Mesendoderm (in vitro differentiated cells): ENCODE data around the gene KRT17.
"Not testable (repeated sequence)": the region's sequence is repeated elsewhere in the genome, so short reads cannot be mapped to it uniquely, and the experiment has no call there.

Source experiments
- DNase-seq: peaks from one replicate; pipeline ENCODE4 v3.0.0; 2013
- H2AK5ac ChIP-seq: 2 replicates; pipeline ENCODE4 v1.6.1; 2013; ENCODE audit warnings: low read length, inconsistent platforms
- H2BK120ac ChIP-seq: 2 replicates; pipeline ENCODE4 v1.6.1; 2013; ENCODE audit warnings: low read depth, mild to moderate bottlenecking, low read length, moderate library complexity, mixed read lengths
- H2BK15ac ChIP-seq: replicated peaks from 2 replicates; pipeline ENCODE4 v1.6.1; 2013; ENCODE audit warnings: low read depth, mild to moderate bottlenecking, moderate library complexity
- H2BK5ac ChIP-seq: 2 replicates; pipeline ENCODE4 v1.6.1; 2013; ENCODE audit warnings: low read length, inconsistent platforms
- H3K18ac ChIP-seq: 2 replicates; pipeline ENCODE4 v1.6.1; 2013; ENCODE audit warnings: mild to moderate bottlenecking, low read length, mixed read lengths
- H3K23ac ChIP-seq: one replicate; pipeline ENCODE4 v1.6.1; 2013; ENCODE audit warnings: low read length
- H3K27ac ChIP-seq: 2 replicates; pipeline ENCODE4 v1.5.1; 2013; ENCODE audit warnings: low read depth, mild to moderate bottlenecking, inconsistent platforms, low read length, moderate library complexity
- H3K27me3 ChIP-seq: 2 replicates; pipeline ENCODE4 v1.6.1; 2013; ENCODE audit warnings: low read length, control low read depth, mild to moderate bottlenecking, inconsistent platforms; ENCODE audit not compliant: insufficient read depth, poor library complexity
- H3K36me3 ChIP-seq: 2 replicates; pipeline ENCODE4 v1.6.1; 2013; ENCODE audit warnings: low read length, inconsistent platforms; ENCODE audit not compliant: control insufficient read depth, insufficient read depth
- H3K4ac ChIP-seq: one replicate; pipeline ENCODE4 v1.6.1; 2013; ENCODE audit warnings: low read depth, mild to moderate bottlenecking, low read length, moderate library complexity
- H3K4me1 ChIP-seq: 2 replicates; pipeline ENCODE4 v1.6.1; 2013; ENCODE audit warnings: low read depth, low read length, inconsistent platforms; ENCODE audit not compliant: control insufficient read depth
- H3K4me2 ChIP-seq: 2 replicates; pipeline ENCODE4 v1.6.1; 2013; ENCODE audit warnings: low read length
- H3K4me3 ChIP-seq: 2 replicates; pipeline ENCODE4 v1.5.1; 2013; ENCODE audit warnings: mild to moderate bottlenecking, low read length
- H3K56ac ChIP-seq: one replicate; pipeline ENCODE4 v1.6.1; 2013; ENCODE audit warnings: low read length
- H3K79me1 ChIP-seq: 2 replicates; pipeline ENCODE4 v1.6.1; 2013; ENCODE audit warnings: low read length, inconsistent platforms
- H3K79me2 ChIP-seq: 2 replicates; pipeline ENCODE4 v1.6.1; 2013; ENCODE audit warnings: mild to moderate bottlenecking, low read length; ENCODE audit not compliant: control insufficient read depth, insufficient read depth
- H3K9ac ChIP-seq: 2 replicates; pipeline ENCODE4 v1.6.1; 2013; ENCODE audit warnings: low read length, inconsistent platforms
- H4K5ac ChIP-seq: one replicate; pipeline ENCODE4 v1.6.1; 2013; ENCODE audit warnings: low read length
- H4K8ac ChIP-seq: one replicate; pipeline ENCODE4 v1.6.1; 2013; ENCODE audit warnings: low read depth, mild to moderate bottlenecking, control low read depth, low read length, moderate library complexity
- WGBS: extraction: QIAGEN DNeasy Blood & Tissue Kit; methylation state at CpG from one replicate; pipeline ENCODE4 v1.1.7; 2013; ENCODE audit warnings: low lambda C conversion rate, missing lambda C conversion rate; ENCODE audit not compliant: insufficient coverage; ENCODE audit errors: extremely low coverage; 5-methylcytosine and 5-hydroxymethylcytosine counted together

The KRT17 gene

GRCh38 chr17:41620583-41621434, 3.6 kb downstream of the KRT17 start:
- Histone ChIP-seq H3K79me2 (no peaks in the 10 kb centered on the region), H2BK5ac (no peak overlapping the region), H3K56ac (no peak overlapping the region), H3K18ac (no peak overlapping the region), H3K9ac (no peak overlapping the region), H3K4me1 (no peaks in the 10 kb centered on the region), H4K8ac (no peak overlapping the region), H3K36me3 (no peaks in the 10 kb centered on the region), H4K5ac (no peak overlapping the region), H3K27ac (no peak overlapping the region), H3K27me3 (no peaks in the 10 kb centered on the region), H2BK15ac (no peak overlapping the region), H3K79me1 (no peaks in the 10 kb centered on the region), H3K4ac (no peak overlapping the region), H3K23ac (no peak overlapping the region), H3K4me3 (no peak overlapping the region), H2BK120ac (no peak overlapping the region), H3K4me2 (no peak overlapping the region), H2AK5ac (no peak overlapping the region)
- WGBS = no CpG with 5 or more reads among the region's 21 CpGs
- no peak for DNase-seq

- not testable (repeated sequence) for H2BK15ac ChIP-seq, DNase-seq
These were observed 4.3 kb downstream of the KRT17 start for GRCh38 chr17:41619927-41620582.

GRCh38 chr17:41619036-41619926, 5.1 kb downstream of the KRT17 start:
- Histone ChIP-seq H4K8ac (no peak overlapping the region), H3K27ac (no peak overlapping the region), H3K9ac (no peak overlapping the region), H3K56ac (no peak overlapping the region), H3K27me3 (no peaks in the 10 kb centered on the region), H2BK120ac (no peak overlapping the region), H3K36me3 (no peaks in the 10 kb centered on the region), H3K79me1 (no peaks in the 10 kb centered on the region), H3K4me2 (no peak overlapping the region), H3K23ac (no peak overlapping the region), H2BK5ac (no peak overlapping the region), H2AK5ac (no peak overlapping the region), H3K4me1 (no peaks in the 10 kb centered on the region), H3K4me3 (no peak overlapping the region), H2BK15ac (no peak overlapping the region), H3K18ac (no peak overlapping the region), H3K4ac (no peak overlapping the region), H3K79me2 (no peaks in the 10 kb centered on the region), H4K5ac (no peak overlapping the region)
- DNase-seq = no peak
- WGBS = no CpG with 5 or more reads among the region's 20 CpGs

More at GRCh38 chr17:41619927-41620582, 4.3 kb downstream of the KRT17 start:
- H2BK5ac ChIP-seq, H3K56ac ChIP-seq, H3K18ac ChIP-seq, H3K4me2 ChIP-seq, H3K4me1 ChIP-seq, H2AK5ac ChIP-seq, H3K9ac ChIP-seq, H4K8ac ChIP-seq, H3K27me3 ChIP-seq, H3K79me1 ChIP-seq, H3K23ac ChIP-seq, H3K36me3 ChIP-seq, H4K5ac ChIP-seq, H3K4me3 ChIP-seq, H2BK120ac ChIP-seq, H3K27ac ChIP-seq, H3K79me2 ChIP-seq, H3K4ac ChIP-seq: not testable (repeated sequence)
- no CpG with 5 or more reads among the region's 6 CpGs for WGBS

GRCh38 chr17:41618341-41619035, 5.9 kb downstream of the KRT17 start:
- no peaks in the 10 kb centered on the region for H3K79me1 ChIP-seq
- no peak overlapping the region for H3K18ac ChIP-seq
- H3K4me1 ChIP-seq = no peaks in the 10 kb centered on the region
- WGBS = no CpG with 5 or more reads among the region's 13 CpGs
- no peak overlapping the region for H4K8ac ChIP-seq
- no peak overlapping the region for H3K27ac ChIP-seq
- H3K4ac ChIP-seq = no peak overlapping the region
- no peak overlapping the region for H2AK5ac ChIP-seq
- H3K4me3 ChIP-seq = no peak overlapping the region
- no peaks in the 10 kb centered on the region for H3K79me2 ChIP-seq
- H4K5ac ChIP-seq = no peak overlapping the region
- no peak overlapping the region for H3K56ac ChIP-seq
- H3K9ac ChIP-seq = no peak overlapping the region
- no peaks in the 10 kb centered on the region for H3K36me3 ChIP-seq
- no peak overlapping the region for H3K23ac ChIP-seq
- no peak overlapping the region for H2BK5ac ChIP-seq
- no peak for DNase-seq
- no peaks in the 10 kb centered on the region for H3K27me3 ChIP-seq
- H3K4me2 ChIP-seq = no peak overlapping the region
- no peak overlapping the region for H2BK15ac ChIP-seq
- no peak overlapping the region for H2BK120ac ChIP-seq

- Histone ChIP-seq H3K79me2 (no peaks in the 10 kb centered on the region), H2BK120ac (no peak overlapping the region), H3K27me3 (no peaks in the 10 kb centered on the region), H3K4me3 (no peak overlapping the region), H3K23ac (no peak overlapping the region), H3K4ac (no peak overlapping the region), H3K18ac (no peak overlapping the region), H4K5ac (no peak overlapping the region), H3K56ac (no peak overlapping the region), H2BK15ac (no peak overlapping the region), H2AK5ac (no peak overlapping the region), H3K9ac (no peak overlapping the region), H2BK5ac (no peak overlapping the region), H3K36me3 (no peaks in the 10 kb centered on the region), H3K4me2 (no peak overlapping the region), H3K79me1 (no peaks in the 10 kb centered on the region), H3K4me1 (no peaks in the 10 kb centered on the region), H3K27ac (no peak overlapping the region), H4K8ac (no peak overlapping the region)
- no CpG with 5 or more reads among the region's 11 CpGs for WGBS
- no peak for DNase-seq
These were observed 6.7 kb downstream of the KRT17 start for GRCh38 chr17:41617698-41618097.
